GM12878 (cell line): ENCODE results near the gene METRN. TPM values are rescaled to one million over a fixed set of nuclear protein-coding genes. Genes with fewer than 3 reads are reported as not detected.

Experiments
- ATAC-seq: fragments of 200-7000 bp; cut with Tn5 transposase; 3 replicates; pipeline ENCODE4 v1.9.1; 2020; ENCODE audit warnings: mild to moderate bottlenecking, moderate library complexity
- BruUV-seq: library from RNA; stranded (reverse); fragments of 400-500 nt; replicated peaks from 2 replicates; lab custom pipeline; 2021; lab: Mats Ljungman, UMichigan
- CTCF ChIA-PET: fragments of 300-600 bp; sonication (Branson Sonifier 250); formaldehyde crosslinking; extraction: SDS; loops from one replicate; lab custom pipeline; 2021; ENCODE audit warnings: inconsistent platforms; lab: Yijun Ruan, JAX
- POLR2A ChIA-PET: fragments of 350-600 bp; formaldehyde crosslinking; extraction: SDS; loops from one replicate; lab custom pipeline; 2021; ENCODE audit warnings: inconsistent platforms; lab: Charles Lee
- RAD21 ChIA-PET: fragments of 300-600 bp; sonication (Branson Sonifier 250); formaldehyde crosslinking; loops from one replicate; lab custom pipeline; 2023; ENCODE audit warnings: antibody characterized with exemption; ENCODE audit not compliant: unreplicated experiment; lab: Charles Lee
- SMC1A ChIA-PET: fragments of 300-600 bp; sonication (Branson Sonifier 250); formaldehyde crosslinking; loops from one replicate; lab custom pipeline; 2023; ENCODE audit not compliant: unreplicated experiment, uncharacterized antibody; lab: Charles Lee
- DNase-seq: peaks from one replicate; pipeline ENCODE4 v3.0.0-alpha.2; 2011; ENCODE audit warnings: low read depth, low spot score
- FAIRE-seq: peaks from 3 replicates; lab custom pipeline; 2011; peaks lifted over from hg19 to GRCh38; lab: Jason Lieb, UNC
- H2AFZ ChIP-seq: 2 replicates; pipeline ENCODE4 v1.6.0; 2011; ENCODE audit warnings: low read depth, low read length, control low read depth; ENCODE audit not compliant: control insufficient read depth
- H3K27ac ChIP-seq: 2 replicates; pipeline ENCODE4 v1.5.1; 2011; ENCODE audit warnings: control low read depth; ENCODE audit not compliant: control insufficient read depth, insufficient read depth
- H3K27me3 ChIP-seq, 2 experiments: replicated peaks in 1 of 2; 2 replicates each; pipeline versions ENCODE4 v1.6.0 to v1.6.1; 2011; ENCODE audit warnings: low read length in 1 of 2; ENCODE audit not compliant: control insufficient read depth in 2 of 2, insufficient read depth in 2 of 2
- H3K36me3 ChIP-seq, 2 experiments: 2 replicates each; pipeline ENCODE4 v1.5.1; 2011; ENCODE audit warnings: low read length in 1 of 2; ENCODE audit not compliant: control insufficient read depth in 2 of 2, insufficient read depth in 2 of 2
- H3K4me1 ChIP-seq: 2 replicates; pipeline ENCODE4 v1.6.1; 2011; ENCODE audit warnings: mild to moderate bottlenecking, low read length, moderate library complexity, mixed read lengths; ENCODE audit not compliant: control insufficient read depth, insufficient read depth
- H3K4me2 ChIP-seq: 2 replicates; pipeline ENCODE4 v1.6.0; 2011; ENCODE audit warnings: control low read depth; ENCODE audit not compliant: control insufficient read depth, insufficient read depth
- H3K4me3 ChIP-seq: fragments of 200-600 bp; sonication (generic); 2 replicates; pipeline ENCODE4 v1.5.1; 2016
- H3K79me2 ChIP-seq: 2 replicates; pipeline ENCODE4 v1.6.0; 2011; ENCODE audit warnings: low read length; ENCODE audit not compliant: control insufficient read depth, insufficient read depth
- H3K9ac ChIP-seq: 2 replicates; pipeline ENCODE4 v1.8.0; 2011; ENCODE audit warnings: low read length, control low read depth, mixed read lengths; ENCODE audit not compliant: control insufficient read depth, insufficient read depth
- H3K9me3 ChIP-seq: replicated peaks from 3 replicates; pipeline ENCODE4 v1.5.1; 2011; ENCODE audit warnings: mild to moderate bottlenecking, low read length; ENCODE audit not compliant: control insufficient read depth, insufficient read depth
- H4K20me1 ChIP-seq: 2 replicates; pipeline ENCODE4 v1.6.0; 2011; ENCODE audit not compliant: control insufficient read depth, insufficient read depth
- GATAD2B ChIP-seq: fragments of 450-650 bp; conservative IDR thresholded peaks from 2 replicates; pipeline ENCODE4 v1.6.1; 2017; ENCODE audit warnings: low read depth, mild to moderate bottlenecking, moderate library complexity
- NBN ChIP-seq: fragments of 450-650 bp; IDR thresholded peaks from 2 replicates; pipeline ENCODE4 v1.6.1; 2016
- POLR2A ChIP-seq: IDR thresholded peaks from 2 replicates; pipeline ENCODE4 v1.6.1; 2011; ENCODE audit warnings: low read depth, mild to moderate bottlenecking, low read length
- POU2F2 ChIP-seq: IDR thresholded peaks from 3 replicates; pipeline ENCODE4 v1.6.1; 2011; ENCODE audit warnings: low read depth, mild to moderate bottlenecking, low read length, borderline replicate concordance
- ZNF384 ChIP-seq: IDR thresholded peaks from 2 replicates; pipeline ENCODE4 v1.6.1; 2012; ENCODE audit warnings: low read depth, mild to moderate bottlenecking, low read length, improper control_type of control experiment, borderline replicate concordance
- WGBS: methylation state at CpG from one replicate; pipeline ENCODE4 v1.1.6; 2016; ENCODE audit warnings: low lambda C conversion rate; ENCODE audit not compliant: insufficient replicate concordance, insufficient coverage; ENCODE audit errors: missing lambda C conversion rate; 5-methylcytosine and 5-hydroxymethylcytosine counted together
- in situ Hi-C: fragments of 300-500 bp; cut with MboI; formaldehyde crosslinking; loops from 9 replicates; pipeline ENCODE4 v1.14.3; 2018; ENCODE audit warnings: mixed read lengths
- intact Hi-C: fragments of 100-400 bp; cut with micrococcal nuclease; formaldehyde crosslinking; loops from one replicate; pipeline ENCODE4 v1.14.2; 2022; ENCODE audit not compliant: unreplicated experiment
- polyA plus RNA-seq, 11 experiments: library from polyadenylated mRNA; depleted of rRNA in 4 of 11; unstranded in 6 of 11; stranded (reverse) in 5 of 11; fragments of >200 nt; fragmentation: Nextera tagmentation in 4 of 11; fragmentation: Illumina TruSeq in 1 of 11; extraction: Ambion mirVana in 4 of 11; extraction: Trizol in 1 of 11; gene quantifications; 1 replicate in 1 of 11; 2 replicates in 10 of 11; pipeline versions ENCODE4 v1.2.1 to v1.2.3, GENCODE V29; 2011 to 2016; ENCODE audit warnings: inconsistent platforms in 2 of 11, missing spikeins in 2 of 11, low read depth in 1 of 11
- total RNA-seq, 4 experiments: library from RNA; depleted of rRNA in 3 of 4; stranded (reverse); fragments of >200 nt in 3 of 4; fragmentation: Illumina TruSeq in 1 of 4; extraction: Trizol in 1 of 4; gene quantifications; 2 replicates each; pipeline versions ENCODE4 v1.2.1 to v1.2.3, GENCODE V29; 2013 to 2021
- TF ChIP-seq, protein P1 (sequence below): fragments of 450-650 bp; IDR thresholded peaks from 2 replicates; pipeline ENCODE4 v1.6.1; 2017; ENCODE audit warnings: mild to moderate bottlenecking, low read depth, inconsistent platforms; ENCODE audit not compliant: poor library complexity, severe bottlenecking
- TF ChIP-seq, protein P2 (sequence below): IDR thresholded peaks from 2 replicates; pipeline ENCODE4 v1.6.1; 2011; ENCODE audit warnings: low read depth, low read length, improper control_type of control experiment, borderline replicate concordance
- TF ChIP-seq, protein P3 (sequence below): fragments of 450-650 bp; IDR thresholded peaks from 2 replicates; pipeline ENCODE4 v1.6.1; 2016; ENCODE audit warnings: mild to moderate bottlenecking, moderate library complexity, borderline replicate concordance

The METRN gene
- total and polyA plus RNA-seq, 10 of the 15 experiments (the other 5 are each of a cell fraction or from before 2014, with no cell fraction given) = 0.11 to 12.8 (median 1.1) TPM; not detected in 1

DNA sequence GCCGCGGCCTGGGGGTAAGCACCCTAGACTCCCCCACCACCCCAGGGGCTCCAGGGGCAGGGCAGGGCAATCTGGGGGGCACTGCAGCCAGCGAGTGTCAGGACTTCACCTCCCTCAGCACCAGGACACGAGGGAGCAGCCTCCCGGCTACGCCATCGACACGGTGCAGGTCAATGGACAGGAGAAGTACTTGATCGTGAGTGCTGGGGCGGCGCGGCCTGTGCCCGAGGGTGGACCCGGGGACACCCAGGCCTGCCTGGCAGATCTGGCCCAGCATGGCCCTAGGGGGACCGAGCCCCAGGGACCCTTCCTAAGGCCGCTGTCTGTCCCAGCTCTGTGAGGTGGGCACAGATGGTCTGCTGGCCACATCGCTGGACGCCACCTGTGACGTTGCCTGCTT is 42.5 kb upstream of the METRN start:
- no peak for DNase-seq
- Histone ChIP-seq H3K27ac (no peak overlapping the region), H3K36me3 (peaks cover 0 to 18% of the 10 kb centered on the region in 2 experiments; a peak in 3 of 4 replicates), H4K20me1 (no peaks in the 10 kb centered on the region; the same call in 1 of the 2 replicates), H3K4me1 (peaks cover 1% of the 10 kb centered on the region; the same call in 1 of the 2 replicates), H3K9ac (no peak overlapping the region), H3K4me2 (no peak overlapping the region), H3K9me3 (no peaks in the 10 kb centered on the region), H3K79me2 (peaks cover 16% of the 10 kb centered on the region), H3K27me3 (no peaks in the 10 kb centered on the region), H3K4me3 (no peak overlapping the region), H2AFZ (no peak overlapping the region)
- 97% methylated on average over 19 of the region's 19 CpGs for WGBS
- BruUV-seq = no TSS peak
- intact Hi-C loops (no loop called here), in situ Hi-C loops (no loop called here)
- no peak for FAIRE-seq
- ChIA-PET CTCF (no interaction called here), RAD21 (no interaction called here), SMC1A (no interaction called here), POLR2A (no interaction called here)
- no peak for ATAC-seq
- TF ChIP-seq, protein P1, sequence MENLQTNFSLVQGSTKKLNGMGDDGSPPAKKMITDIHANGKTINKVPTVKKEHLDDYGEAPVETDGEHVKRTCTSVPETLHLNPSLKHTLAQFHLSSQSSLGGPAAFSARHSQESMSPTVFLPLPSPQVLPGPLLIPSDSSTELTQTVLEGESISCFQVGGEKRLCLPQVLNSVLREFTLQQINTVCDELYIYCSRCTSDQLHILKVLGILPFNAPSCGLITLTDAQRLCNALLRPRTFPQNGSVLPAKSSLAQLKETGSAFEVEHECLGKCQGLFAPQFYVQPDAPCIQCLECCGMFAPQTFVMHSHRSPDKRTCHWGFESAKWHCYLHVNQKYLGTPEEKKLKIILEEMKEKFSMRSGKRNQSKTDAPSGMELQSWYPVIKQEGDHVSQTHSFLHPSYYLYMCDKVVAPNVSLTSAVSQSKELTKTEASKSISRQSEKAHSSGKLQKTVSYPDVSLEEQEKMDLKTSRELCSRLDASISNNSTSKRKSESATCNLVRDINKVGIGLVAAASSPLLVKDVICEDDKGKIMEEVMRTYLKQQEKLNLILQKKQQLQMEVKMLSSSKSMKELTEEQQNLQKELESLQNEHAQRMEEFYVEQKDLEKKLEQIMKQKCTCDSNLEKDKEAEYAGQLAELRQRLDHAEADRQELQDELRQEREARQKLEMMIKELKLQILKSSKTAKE = no peak
- TF ChIP-seq POLR2A = peak; percentile 39; the same call in 1 of the 2 replicates

DNA sequence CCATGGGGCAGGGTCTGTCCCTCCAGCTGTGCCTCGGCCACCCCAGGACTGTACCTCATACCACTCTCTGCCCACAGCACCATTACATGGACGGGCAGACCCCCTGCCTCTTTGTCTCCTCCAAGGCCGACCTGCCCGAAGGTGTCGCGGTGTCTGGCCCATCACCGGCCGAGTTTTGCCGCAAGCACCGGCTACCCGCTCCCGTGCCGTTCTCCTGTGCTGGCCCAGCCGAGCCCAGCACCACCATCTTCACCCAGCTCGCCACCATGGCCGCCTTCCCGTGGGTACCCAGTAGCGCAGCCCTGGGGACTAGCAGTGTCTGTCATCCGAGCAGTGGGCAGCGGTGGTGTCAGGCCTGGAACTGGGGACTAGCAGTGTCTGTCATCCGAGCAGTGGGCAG is 42.1 kb upstream of the METRN start:
- Histone ChIP-seq H3K27ac (no peak overlapping the region), H3K27me3 (no peaks in the 10 kb centered on the region), H3K36me3 (peaks cover 0 to 18% of the 10 kb centered on the region in 2 experiments; a peak in 3 of 4 replicates), H3K9me3 (no peaks in the 10 kb centered on the region), H3K4me1 (no peaks in the 10 kb centered on the region), H4K20me1 (no peaks in the 10 kb centered on the region; the same call in 1 of the 2 replicates), H3K9ac (no peak overlapping the region), H3K79me2 (peaks cover 16% of the 10 kb centered on the region), H3K4me2 (no peak overlapping the region), H2AFZ (no peak overlapping the region), H3K4me3 (no peak overlapping the region)
- in situ Hi-C loops (no loop called here), intact Hi-C loops (no loop called here)
- RAD21 ChIA-PET = no interaction called here
- FAIRE-seq = no peak
- DNase-seq = no peak
- BruUV-seq = no TSS peak
- WGBS = 97% methylated on average over 21 of the region's 21 CpGs
- ATAC-seq = no peak
- TF ChIP-seq, protein P2, sequence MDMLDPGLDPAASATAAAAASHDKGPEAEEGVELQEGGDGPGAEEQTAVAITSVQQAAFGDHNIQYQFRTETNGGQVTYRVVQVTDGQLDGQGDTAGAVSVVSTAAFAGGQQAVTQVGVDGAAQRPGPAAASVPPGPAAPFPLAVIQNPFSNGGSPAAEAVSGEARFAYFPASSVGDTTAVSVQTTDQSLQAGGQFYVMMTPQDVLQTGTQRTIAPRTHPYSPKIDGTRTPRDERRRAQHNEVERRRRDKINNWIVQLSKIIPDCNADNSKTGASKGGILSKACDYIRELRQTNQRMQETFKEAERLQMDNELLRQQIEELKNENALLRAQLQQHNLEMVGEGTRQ = no peak
- TF ChIP-seq NBN (no peak), GATAD2B (no peak), ZNF384 (no peak), POU2F2 (no peak)
- TF ChIP-seq, protein P3, sequence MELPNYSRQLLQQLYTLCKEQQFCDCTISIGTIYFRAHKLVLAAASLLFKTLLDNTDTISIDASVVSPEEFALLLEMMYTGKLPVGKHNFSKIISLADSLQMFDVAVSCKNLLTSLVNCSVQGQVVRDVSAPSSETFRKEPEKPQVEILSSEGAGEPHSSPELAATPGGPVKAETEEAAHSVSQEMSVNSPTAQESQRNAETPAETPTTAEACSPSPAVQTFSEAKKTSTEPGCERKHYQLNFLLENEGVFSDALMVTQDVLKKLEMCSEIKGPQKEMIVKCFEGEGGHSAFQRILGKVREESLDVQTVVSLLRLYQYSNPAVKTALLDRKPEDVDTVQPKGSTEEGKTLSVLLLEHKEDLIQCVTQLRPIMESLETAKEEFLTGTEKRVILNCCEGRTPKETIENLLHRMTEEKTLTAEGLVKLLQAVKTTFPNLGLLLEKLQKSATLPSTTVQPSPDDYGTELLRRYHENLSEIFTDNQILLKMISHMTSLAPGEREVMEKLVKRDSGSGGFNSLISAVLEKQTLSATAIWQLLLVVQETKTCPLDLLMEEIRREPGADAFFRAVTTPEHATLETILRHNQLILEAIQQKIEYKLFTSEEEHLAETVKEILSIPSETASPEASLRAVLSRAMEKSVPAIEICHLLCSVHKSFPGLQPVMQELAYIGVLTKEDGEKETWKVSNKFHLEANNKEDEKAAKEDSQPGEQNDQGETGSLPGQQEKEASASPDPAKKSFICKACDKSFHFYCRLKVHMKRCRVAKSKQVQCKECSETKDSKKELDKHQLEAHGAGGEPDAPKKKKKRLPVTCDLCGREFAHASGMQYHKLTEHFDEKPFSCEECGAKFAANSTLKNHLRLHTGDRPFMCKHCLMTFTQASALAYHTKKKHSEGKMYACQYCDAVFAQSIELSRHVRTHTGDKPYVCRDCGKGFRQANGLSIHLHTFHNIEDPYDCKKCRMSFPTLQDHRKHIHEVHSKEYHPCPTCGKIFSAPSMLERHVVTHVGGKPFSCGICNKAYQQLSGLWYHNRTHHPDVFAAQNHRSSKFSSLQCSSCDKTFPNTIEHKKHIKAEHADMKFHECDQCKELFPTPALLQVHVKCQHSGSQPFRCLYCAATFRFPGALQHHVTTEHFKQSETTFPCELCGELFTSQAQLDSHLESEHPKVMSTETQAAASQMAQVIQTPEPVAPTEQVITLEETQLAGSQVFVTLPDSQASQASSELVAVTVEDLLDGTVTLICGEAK = no peak
- POLR2A ChIA-PET = interaction anchor here (0.5 kb wide), 1 partner anchor 378 kb away, joined by 3 read pairs; no protein-coding TSS in a partner anchor
- CTCF ChIA-PET = no interaction called here
- SMC1A ChIA-PET = no interaction called here
